ENCODE data around the gene ATOH8. TPM values are rescaled to one million over a fixed set of nuclear protein-coding genes. Genes with fewer than 3 reads are reported as not detected.
A peak's percentile ranks its signal among the peaks of the same experiment; 100 is the strongest.

ATOH8 gene
- total RNA-seq, 1 donor from 2014 or later, result 0.79 TPM

DNA sequence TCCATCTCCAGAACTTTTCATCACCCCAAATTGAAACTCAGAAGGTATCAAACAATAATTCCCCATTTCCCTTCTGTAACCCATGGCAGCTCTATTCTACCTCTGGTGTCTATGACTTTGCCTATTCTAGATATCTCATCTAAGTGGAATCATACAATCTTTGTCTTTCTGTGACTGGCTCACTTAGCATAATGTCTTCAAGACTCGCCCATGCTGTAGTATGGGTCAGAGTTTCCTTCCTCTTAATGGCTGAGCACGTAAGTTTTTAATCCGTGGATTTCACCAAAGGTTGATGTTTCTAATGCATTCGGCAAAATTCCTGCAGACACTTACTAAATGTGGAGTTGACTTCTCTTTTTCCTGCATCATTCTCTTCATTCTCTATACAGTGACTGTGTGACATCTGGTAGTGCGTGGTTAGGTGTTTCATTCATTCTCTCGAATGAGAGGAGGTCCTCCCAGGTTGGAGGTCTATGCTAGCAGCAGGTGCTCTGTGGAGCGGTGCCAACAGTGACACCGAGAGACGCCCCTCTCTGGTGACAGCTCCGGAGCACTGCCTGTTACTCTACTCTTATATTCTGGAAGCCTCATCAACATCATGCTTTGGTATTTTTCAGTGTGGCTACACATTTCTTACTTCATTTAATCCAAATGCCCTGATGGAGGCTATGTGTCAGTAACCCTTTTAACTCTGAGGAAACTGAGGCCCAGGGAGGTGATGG is 50.1 kb downstream of the ATOH8 start:
- FAIRE-seq (no peak), DNase-seq (ENCODE audit: low read depth) (no peak)
- Histone ChIP-seq H3K27me3 (ENCODE audit: control insufficient read depth, insufficient read depth, low read length) (no peaks in the 10 kb centered on the region), H3K4me3 (ENCODE audit: low read depth, low read length) (no peak overlapping the region), H3K36me3 (ENCODE audit: control insufficient read depth, insufficient read depth, low read length) (no peaks in the 10 kb centered on the region)
- no peak for TF ChIP-seq CTCF (IDR thresholded peaks at IDR 0.05; ENCODE audit: insufficient read depth, low read length, severe bottlenecking)

DNA sequence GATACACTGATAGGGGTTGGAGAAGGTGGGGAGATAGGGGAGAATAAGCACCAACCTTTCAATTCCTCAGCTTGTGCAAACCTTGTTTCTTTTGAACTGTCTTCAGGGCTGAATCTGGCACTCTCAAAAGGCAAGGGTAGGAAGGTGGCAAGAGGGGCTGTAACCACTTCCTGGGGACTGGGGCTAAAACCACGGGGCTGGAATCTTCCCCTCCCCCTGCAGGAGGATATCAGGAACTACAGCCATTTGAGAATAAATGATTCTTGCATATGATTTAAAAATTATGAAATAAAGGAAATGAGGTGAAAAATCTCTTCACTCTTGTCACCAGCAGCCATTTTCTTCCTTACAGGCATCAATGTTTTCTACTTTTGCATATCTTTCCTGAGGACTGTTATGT is 50.8 kb downstream of the ATOH8 start:
- peak; percentile 14 for DNase-seq (ENCODE audit: low read depth)
- FAIRE-seq, result no peak
- TF ChIP-seq CTCF (IDR thresholded peaks at IDR 0.05; ENCODE audit: insufficient read depth, low read length, severe bottlenecking), result peak; percentile 47

DNA sequence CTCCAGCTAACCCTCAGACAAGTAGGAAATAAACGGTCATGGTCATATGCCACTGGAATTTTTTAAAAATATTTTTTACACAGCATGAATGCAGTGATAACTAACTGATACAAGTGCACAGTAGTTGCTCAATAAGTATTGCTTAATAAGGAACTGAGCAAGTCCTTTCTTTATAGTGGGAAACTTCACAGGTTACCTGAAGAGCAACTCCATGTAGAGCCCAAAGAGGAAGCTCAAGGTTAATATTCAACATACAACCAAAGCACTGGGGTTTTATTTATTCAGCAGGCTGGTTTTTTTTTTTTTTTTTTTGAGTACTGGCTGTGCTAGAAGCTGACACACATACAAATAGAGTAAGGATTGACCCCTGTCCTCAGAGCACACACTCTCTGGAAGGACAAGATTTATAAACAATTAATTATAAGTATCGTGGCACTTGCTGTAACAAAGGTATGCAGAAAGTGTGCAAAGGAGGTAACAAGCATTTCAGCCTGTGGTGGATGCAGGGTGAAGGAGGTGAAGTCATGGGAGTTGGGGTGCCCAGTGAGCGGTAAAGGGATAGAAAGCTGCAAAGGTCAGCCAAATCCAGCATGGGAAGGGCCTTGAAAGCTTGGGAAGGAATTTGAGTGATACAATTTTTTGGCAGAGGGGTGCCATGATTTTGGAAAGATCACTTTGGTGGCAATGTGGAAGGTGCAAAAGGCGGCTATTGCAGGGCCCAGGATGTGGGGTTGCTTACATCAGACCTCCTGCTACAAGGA is 52.7 kb downstream of the ATOH8 start:
- DNase-seq (ENCODE audit: low read depth), result peak; percentile 22
- FAIRE-seq, result no peak
- Histone ChIP-seq H3K27me3 (ENCODE audit: control insufficient read depth, insufficient read depth, low read length) (no peaks in the 10 kb centered on the region), H3K4me3 (ENCODE audit: low read depth, low read length) (no peak overlapping the region), H3K36me3 (ENCODE audit: control insufficient read depth, insufficient read depth, low read length) (no peaks in the 10 kb centered on the region)
- no peak for TF ChIP-seq CTCF (IDR thresholded peaks at IDR 0.05; ENCODE audit: insufficient read depth, low read length, severe bottlenecking)

More for the DNA sequence above, 50.8 kb downstream of the ATOH8 start:
- no peaks in the 10 kb centered on the region for H3K36me3 ChIP-seq (ENCODE audit: control insufficient read depth, insufficient read depth, low read length)
- H3K27me3 ChIP-seq (ENCODE audit: control insufficient read depth, insufficient read depth, low read length), result no peaks in the 10 kb centered on the region
- no peak overlapping the region for H3K4me3 ChIP-seq (ENCODE audit: low read depth, low read length)

DNA sequence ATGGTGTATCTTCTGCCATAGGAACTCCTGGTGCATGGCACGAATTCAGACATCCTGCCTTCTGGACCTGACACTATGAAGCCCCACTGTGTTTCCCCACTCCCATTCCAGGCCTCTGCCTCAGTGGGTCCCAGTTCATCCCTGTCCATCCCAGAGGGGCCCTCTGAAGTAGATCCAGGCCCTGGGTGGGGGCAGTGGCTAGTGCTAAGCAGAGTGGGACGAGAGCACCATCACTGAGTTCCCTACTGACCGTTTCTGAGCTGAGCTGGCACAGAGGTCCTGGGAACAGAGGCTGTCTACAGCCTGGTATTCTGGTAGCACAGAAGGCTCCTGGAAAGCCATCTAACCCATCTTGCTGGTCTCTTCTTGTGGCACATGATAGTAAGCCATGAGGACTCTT is 54.0 kb downstream of the ATOH8 start:
- no peaks in the 10 kb centered on the region for H3K27me3 ChIP-seq (ENCODE audit: control insufficient read depth, insufficient read depth, low read length)
- H3K4me3 ChIP-seq (ENCODE audit: low read depth, low read length), result no peak overlapping the region
- no peaks in the 10 kb centered on the region for H3K36me3 ChIP-seq (ENCODE audit: control insufficient read depth, insufficient read depth, low read length)
- no peak for TF ChIP-seq CTCF (IDR thresholded peaks at IDR 0.05; ENCODE audit: insufficient read depth, low read length, severe bottlenecking)
- DNase-seq (ENCODE audit: low read depth) (no peak), FAIRE-seq (no peak)

- FAIRE-seq, result no peak
- no peak overlapping the region for H3K4me3 ChIP-seq (ENCODE audit: low read depth, low read length)
- no peaks in the 10 kb centered on the region for H3K36me3 ChIP-seq (ENCODE audit: control insufficient read depth, insufficient read depth, low read length)
- no peak for TF ChIP-seq CTCF (IDR thresholded peaks at IDR 0.05; ENCODE audit: insufficient read depth, low read length, severe bottlenecking)
- no peaks in the 10 kb centered on the region for H3K27me3 ChIP-seq (ENCODE audit: control insufficient read depth, insufficient read depth, low read length)
- no peak for DNase-seq (ENCODE audit: low read depth)
These were observed 56.8 kb downstream of the ATOH8 start for GRCh38 chr2:85810371-85811179.
